ENCODE results near the gene SLC16A5.

Gene SLC16A5

DNA sequence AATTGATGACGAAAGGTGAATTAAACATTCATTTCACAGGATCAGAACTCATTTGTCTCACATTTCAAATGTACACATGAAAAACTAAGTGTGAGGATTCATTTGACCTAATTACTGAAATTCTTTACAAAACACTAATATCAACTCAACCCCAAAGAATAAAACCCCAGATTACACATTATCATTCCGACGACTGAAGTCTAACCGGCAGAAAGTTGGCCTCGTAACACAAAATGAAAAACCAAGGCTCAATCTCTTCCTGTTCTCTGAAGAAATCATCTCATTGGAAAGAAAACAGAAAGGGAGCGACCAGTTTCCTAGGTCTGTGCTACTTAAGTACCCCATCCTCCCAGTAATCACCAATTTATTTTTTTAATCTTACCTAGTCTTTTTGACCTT is 64.8 kb downstream of the SLC16A5 start:
- TF ChIP-seq, protein P1, sequence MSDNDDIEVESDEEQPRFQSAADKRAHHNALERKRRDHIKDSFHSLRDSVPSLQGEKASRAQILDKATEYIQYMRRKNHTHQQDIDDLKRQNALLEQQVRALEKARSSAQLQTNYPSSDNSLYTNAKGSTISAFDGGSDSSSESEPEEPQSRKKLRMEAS (IDR thresholded peaks at IDR 0.05; ENCODE audit: low read depth, low read length), result no peak

DNA sequence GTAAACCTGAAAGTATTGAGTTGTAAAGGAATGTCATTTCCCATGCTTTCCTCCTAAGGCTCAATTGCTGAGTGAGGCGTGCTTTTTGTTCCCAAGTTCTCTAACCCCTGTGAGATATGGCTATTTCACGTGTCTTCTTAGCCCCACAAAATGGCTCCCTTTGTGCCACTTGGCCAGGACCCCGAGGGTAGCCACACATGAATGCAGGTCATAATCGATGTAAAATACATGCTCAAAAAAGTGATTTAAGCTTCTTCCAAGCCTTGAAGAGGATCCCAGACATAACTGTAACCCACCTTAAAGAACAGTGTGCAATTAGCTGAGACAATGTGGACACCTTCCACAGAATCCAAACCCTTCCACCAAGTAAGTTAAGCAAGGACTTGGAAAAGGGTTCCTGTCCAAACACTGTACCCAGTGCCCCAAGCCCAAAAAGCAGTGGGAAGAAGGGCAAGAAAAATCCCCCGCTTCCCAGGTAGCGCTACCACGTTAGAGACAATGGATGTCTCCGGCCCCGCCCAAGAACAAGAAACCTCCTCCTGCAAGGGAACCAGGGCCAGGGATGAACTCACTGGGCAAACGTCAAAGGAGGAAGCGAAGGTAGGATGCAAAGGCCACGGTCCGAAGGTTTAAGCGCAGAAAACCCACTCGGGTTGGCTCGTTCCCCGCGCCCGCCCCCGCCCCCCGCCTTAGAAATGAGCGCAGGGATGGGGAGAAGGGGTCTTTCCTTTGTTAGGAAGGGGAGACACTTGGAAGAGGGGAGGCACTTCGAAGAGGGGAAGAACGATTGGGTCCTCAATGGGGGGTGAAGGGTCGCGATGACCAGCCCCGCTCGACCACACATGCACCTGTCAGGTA is 65.4 kb downstream of the SLC16A5 start:
- DNase-seq (ENCODE audit: low read depth), result peak; percentile 63
- H3K4me3 ChIP-seq (ENCODE audit: low read depth, low read length), result peak overlapping the region; percentile 71
- no peak for TF ChIP-seq POLR2A (IDR thresholded peaks at IDR 0.05; ENCODE audit: extremely low read depth, insufficient read length)
- no peak for TF ChIP-seq MYC (IDR thresholded peaks at IDR 0.05; ENCODE audit: low read depth, low read length)
- TF ChIP-seq, protein P2, sequence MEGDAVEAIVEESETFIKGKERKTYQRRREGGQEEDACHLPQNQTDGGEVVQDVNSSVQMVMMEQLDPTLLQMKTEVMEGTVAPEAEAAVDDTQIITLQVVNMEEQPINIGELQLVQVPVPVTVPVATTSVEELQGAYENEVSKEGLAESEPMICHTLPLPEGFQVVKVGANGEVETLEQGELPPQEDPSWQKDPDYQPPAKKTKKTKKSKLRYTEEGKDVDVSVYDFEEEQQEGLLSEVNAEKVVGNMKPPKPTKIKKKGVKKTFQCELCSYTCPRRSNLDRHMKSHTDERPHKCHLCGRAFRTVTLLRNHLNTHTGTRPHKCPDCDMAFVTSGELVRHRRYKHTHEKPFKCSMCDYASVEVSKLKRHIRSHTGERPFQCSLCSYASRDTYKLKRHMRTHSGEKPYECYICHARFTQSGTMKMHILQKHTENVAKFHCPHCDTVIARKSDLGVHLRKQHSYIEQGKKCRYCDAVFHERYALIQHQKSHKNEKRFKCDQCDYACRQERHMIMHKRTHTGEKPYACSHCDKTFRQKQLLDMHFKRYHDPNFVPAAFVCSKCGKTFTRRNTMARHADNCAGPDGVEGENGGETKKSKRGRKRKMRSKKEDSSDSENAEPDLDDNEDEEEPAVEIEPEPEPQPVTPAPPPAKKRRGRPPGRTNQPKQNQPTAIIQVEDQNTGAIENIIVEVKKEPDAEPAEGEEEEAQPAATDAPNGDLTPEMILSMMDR (IDR thresholded peaks at IDR 0.05; ENCODE audit: low read depth, low read length), result no peak
- TF ChIP-seq, protein P1 (IDR thresholded peaks at IDR 0.05; ENCODE audit: low read depth, low read length), result peak; percentile 20; the same call in 1 of the 2 replicates

More for the DNA sequence above, 64.8 kb downstream of the SLC16A5 start:
- DNase-seq (ENCODE audit: low read depth), result no peak
- H3K4me3 ChIP-seq (ENCODE audit: low read depth, low read length), result peak overlapping the region; percentile 71

DNA sequence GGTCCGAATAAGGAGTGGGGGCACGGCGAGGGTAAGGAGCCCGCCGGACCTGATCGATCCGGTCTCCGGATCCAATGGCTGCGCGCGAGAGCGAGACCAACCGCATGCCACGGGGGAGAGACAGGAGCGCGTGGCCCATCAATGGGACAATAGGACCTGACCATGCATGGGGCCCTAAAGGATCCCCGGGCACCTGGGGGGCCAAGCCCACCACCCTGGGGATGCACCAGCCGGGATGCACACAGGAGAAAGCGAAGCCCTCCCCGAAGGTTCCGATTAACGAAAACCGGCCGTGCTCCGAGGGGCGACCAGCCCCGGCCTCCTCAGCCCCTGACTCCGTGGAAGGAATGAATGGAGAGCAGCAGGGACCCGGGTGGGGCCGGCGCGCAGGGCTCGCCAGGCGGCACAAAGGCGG is 66.0 kb downstream of the SLC16A5 start:
- no peak for DNase-seq (ENCODE audit: low read depth)
- TF ChIP-seq POLR2A (IDR thresholded peaks at IDR 0.05; ENCODE audit: extremely low read depth, insufficient read length) (no peak), MYC (IDR thresholded peaks at IDR 0.05; ENCODE audit: low read depth, low read length) (peak; percentile 80)
- peak overlapping the region; percentile 71 for H3K4me3 ChIP-seq (ENCODE audit: low read depth, low read length)

DNA sequence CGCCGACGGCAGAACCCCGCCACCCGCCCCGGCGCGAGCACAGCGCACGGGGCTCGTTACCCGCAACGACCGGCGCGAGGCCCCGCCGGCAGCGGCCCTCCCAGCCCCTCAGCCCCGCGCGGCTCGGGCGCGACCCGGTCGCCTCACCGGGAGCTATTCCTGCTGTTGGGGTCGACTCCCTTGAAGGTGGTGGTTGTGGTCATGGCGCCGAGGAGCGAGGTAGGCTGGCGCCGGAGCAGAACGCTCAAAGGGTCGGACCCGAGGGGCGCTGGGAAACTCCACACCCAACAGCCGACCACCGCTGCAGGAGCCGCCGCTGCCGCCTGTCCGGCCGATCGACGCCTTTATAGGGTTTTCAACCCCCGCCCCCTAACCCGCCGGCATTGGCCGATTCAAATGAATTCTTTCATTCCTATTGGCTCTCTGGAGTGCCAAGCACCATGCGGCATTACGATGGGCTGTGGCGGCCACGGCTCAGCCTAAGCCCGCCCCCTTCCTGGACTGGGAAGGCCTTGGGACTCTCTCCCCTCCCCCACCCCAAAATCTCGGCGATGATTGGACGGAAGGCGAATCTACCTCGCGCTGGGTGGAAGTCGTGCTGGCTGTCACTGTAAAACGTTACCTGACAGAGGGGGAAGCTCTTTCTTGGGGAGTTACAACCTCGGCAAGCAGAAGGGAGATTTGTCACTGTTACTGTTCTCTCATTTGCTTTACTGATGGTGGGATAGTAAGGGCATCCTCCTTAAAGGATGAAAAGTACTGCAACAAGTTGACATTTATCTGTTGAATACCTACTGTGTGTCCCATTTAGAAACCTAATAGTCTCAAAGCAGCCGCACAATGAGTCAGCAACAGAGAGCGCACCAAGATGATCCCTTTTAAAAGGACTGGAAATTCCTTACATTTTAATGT is 66.7 kb downstream of the SLC16A5 start, which contains the start of gene JPT1:
Gene JPT1 (minus strand): TSS at position 318 of the 912 bp plus-strand sequence. CDS start 115 bp downstream, at position 203.
- TF ChIP-seq POLR2A (IDR thresholded peaks at IDR 0.05; ENCODE audit: extremely low read depth, insufficient read length), result peak; percentile 99
- TF ChIP-seq MYC (IDR thresholded peaks at IDR 0.05; ENCODE audit: low read depth, low read length), result no peak; the same call in none of the 2 replicates
- TF ChIP-seq, protein P2 (IDR thresholded peaks at IDR 0.05; ENCODE audit: low read depth, low read length), result no peak
- TF ChIP-seq, protein P1 (IDR thresholded peaks at IDR 0.05; ENCODE audit: low read depth, low read length), result peak; percentile 73
- DNase-seq (ENCODE audit: low read depth), result peak; percentile 99
- H3K4me3 ChIP-seq (ENCODE audit: low read depth, low read length), result peak within 1 kb of the TSS; percentile 71

DNA sequence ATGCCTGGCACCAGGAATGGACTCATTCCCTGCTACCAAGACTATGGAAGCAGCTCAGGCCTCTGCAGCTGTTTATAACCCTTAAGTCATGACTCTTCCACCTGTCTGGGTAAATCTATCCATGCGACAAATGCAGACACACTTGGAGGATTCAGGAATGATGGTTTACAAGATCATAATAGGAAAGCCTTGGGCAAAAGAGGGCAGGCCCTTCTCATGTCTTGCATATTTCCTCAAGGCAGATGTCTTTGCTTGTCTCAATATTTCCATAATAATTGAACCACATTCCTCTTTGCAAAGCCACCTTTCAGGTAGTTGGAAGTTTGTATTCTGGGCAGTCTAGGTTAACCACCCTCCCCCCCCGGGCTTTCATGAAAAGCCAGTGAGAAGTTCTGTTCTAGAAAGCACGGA is 67.4 kb downstream of the SLC16A5 start:
- no peak overlapping the region for H3K4me3 ChIP-seq (ENCODE audit: low read depth, low read length)
- TF ChIP-seq, protein P1 (IDR thresholded peaks at IDR 0.05; ENCODE audit: low read depth, low read length), result no peak
- no peak for TF ChIP-seq POLR2A (IDR thresholded peaks at IDR 0.05; ENCODE audit: extremely low read depth, insufficient read length)
- TF ChIP-seq, protein P2 (IDR thresholded peaks at IDR 0.05; ENCODE audit: low read depth, low read length), result no peak
- no peak for TF ChIP-seq MYC (IDR thresholded peaks at IDR 0.05; ENCODE audit: low read depth, low read length)

More for the DNA sequence above, 67.4 kb downstream of the SLC16A5 start:
- no peak for DNase-seq (ENCODE audit: low read depth)

Data from NB4 (cell line).